GM19193 (cell line): ENCODE results near the gene SKAP1.

ENCODE experiments used
- POLR2A ChIP-seq: IDR thresholded peaks from 4 replicates; pipeline ENCODE4 v1.6.1; 2011; ENCODE audit not compliant: insufficient read depth, insufficient read length; ENCODE audit errors: extremely low read depth

Gene SKAP1

GRCh38 chr17:48161127-48161905 lies 268.7 kb downstream of the SKAP1 start:
- no peak for TF ChIP-seq POLR2A

GRCh38 chr17:48160177-48161081 lies 269.6 kb downstream of the SKAP1 start:
- TF ChIP-seq POLR2A: no peak

GRCh38 chr17:48159232-48159631 lies 270.8 kb downstream of the SKAP1 start:
- TF ChIP-seq POLR2A: no peak

GRCh38 chr17:48155889-48156611 lies 274.0 kb downstream of the SKAP1 start:
- TF ChIP-seq POLR2A: no peak

- no peak for TF ChIP-seq POLR2A
These were observed 276.2 kb downstream of the SKAP1 start for GRCh38 chr17:48153691-48154358.

- no peak for TF ChIP-seq POLR2A
These were observed 277.7 kb downstream of the SKAP1 start for GRCh38 chr17:48152289-48152688.

GRCh38 chr17:48151220-48151619 lies 278.8 kb downstream of the SKAP1 start:
- TF ChIP-seq POLR2A: no peak

GRCh38 chr17:48150597-48151001 lies 279.4 kb downstream of the SKAP1 start:
- no peak for TF ChIP-seq POLR2A

- TF ChIP-seq POLR2A: no peak
These were observed 280.1 kb downstream of the SKAP1 start for GRCh38 chr17:48149787-48150463.

GRCh38 chr17:48148854-48149786 lies 280.9 kb downstream of the SKAP1 start:
- TF ChIP-seq POLR2A: no peak

GRCh38 chr17:48148029-48148770 lies 281.8 kb downstream of the SKAP1 start:
- no peak for TF ChIP-seq POLR2A
